Pancreas (tissue), 10 donors: ENCODE measurements around the gene RPRML. TPM values are rescaled to one million over a fixed set of nuclear protein-coding genes. Genes with fewer than 3 reads are reported as not detected.
"Not testable (repeated sequence)": the region's sequence is repeated elsewhere in the genome, so short reads cannot be mapped to it uniquely, and the experiment has no call there.

Experiments used
- ATAC-seq, 4 donors: fragments of 200-7000 bp; cut with Tn5 transposase; one replicate each; pipeline versions ENCODE4 v1.8.0 to v1.9.1; 2020; ENCODE audit warnings: mild to moderate bottlenecking in 4 of 4, moderate library complexity in 4 of 4
- DNase-seq, 6 donors: peaks; one replicate each; pipeline ENCODE4 v3.0.0-alpha.2; 2020
- FAIRE-seq: peaks from 2 replicates; lab custom pipeline; 2012; peaks lifted over from hg19 to GRCh38; lab: Jason Lieb, UNC
- H3K27ac ChIP-seq, 4 donors: fragments of 200-600 bp; sonication (generic); 1 replicate in 3 of 4; 2 replicates in 1 of 4; pipeline versions ENCODE4 v1.5.0 to v1.8.0; 2020
- H3K27me3 ChIP-seq, 4 donors: fragments of 200-600 bp; one replicate each; pipeline ENCODE4 v1.8.0; 2021
- H3K36me3 ChIP-seq, 3 donors: fragments of 200-600 bp; sonication (generic) in 1 of 3; one replicate each; pipeline versions ENCODE4 v1.5.0 to v1.8.0; 2020 to 2021
- H3K4me1 ChIP-seq, 3 donors: fragments of 200-600 bp; one replicate each; pipeline ENCODE4 v1.8.0; 2021
- H3K4me3 ChIP-seq, 4 donors: fragments of 200-600 bp; sonication (generic) in 2 of 4; one replicate each; pipeline versions ENCODE4 v1.5.0 to v1.8.0; 2020 to 2021
- H3K9me3 ChIP-seq, 4 donors: fragments of 200-600 bp; one replicate each; pipeline ENCODE4 v1.8.0; 2021
- CTCF ChIP-seq, 4 donors: fragments of 200-600 bp; sonication (generic) in 3 of 4; IDR thresholded peaks; one replicate each; pipeline versions ENCODE4 v1.5.0 to v1.8.0; 2021; ENCODE audit warnings: antibody characterized with exemption in 4 of 4
- WGBS, 2 donors: extraction: QIAGEN DNeasy Blood & Tissue Kit; methylation state at CpG; one replicate each; pipeline ENCODE4 v1.1.7; 2013; 5-methylcytosine and 5-hydroxymethylcytosine counted together
- intact Hi-C, 3 donors: fragments of 100-400 bp; cut with DNase I; formaldehyde crosslinking; loops; one replicate each; pipeline versions ENCODE4 v1.11.1 to v1.14.2; 2022
- polyA plus RNA-seq, 2 donors: library from polyadenylated mRNA; stranded (reverse); fragments of 200-250 nt; gene quantifications; one replicate each; pipeline ENCODE4 v1.2.3, GENCODE V29; 2013
- total RNA-seq, 6 donors: library from RNA; stranded (reverse); fragmentation: NEBNext Ultra II Directional in 4 of 6; extraction: Animal tissue kit (Norgen Biotek cat#: 25700) in 4 of 6; gene quantifications; one replicate each; pipeline versions ENCODE4 v1.2.1 to v1.2.4, GENCODE V29; 2021 to 2023
- donor health status: healthy with polysubstance abuse.
- donor health status: DM: no; HTN: no; CAD: no; lungs with moderate emphysema.
- donor health status: DM: no; HTN: no; CAD: no.
- donor health status: control.
- donor health status: control.
- donor health status: Bipolar disorder and iron deficiency.
- donor health status: DM: yes; HTN: yes; CAD: no.
- donor health status: DM: no; HTN: no; CAD: no.
- donor health status: DM: no; HTN: no; CAD: no.
- donor health status: DM: yes; HTN: yes; CAD: no.

RPRML gene
- total RNA-seq (under 1 TPM in 4 of 6 donors, not detected in 2; 0.14 to 0.43 (median 0.22) TPM), polyA plus RNA-seq (under 1 TPM in 1 of 2 donors, not detected in 1; 0.07 TPM)

- H3K27ac ChIP-seq: no peak within 1 kb of the TSS
- peak; percentile 31 to 76 (median 53) for DNase-seq
- H3K9me3 ChIP-seq: no peaks in the 10 kb centered on the region
- intact Hi-C loops: no loop called here
- H3K36me3 ChIP-seq: no peaks in the 10 kb centered on the region
- peak; percentile 68 to 80 (median 77) for ATAC-seq
- no peak for TF ChIP-seq CTCF (IDR thresholded peaks at IDR 0.05)
- H3K4me3 ChIP-seq: peak within 1 kb of the TSS; percentile 33 to 66 (median 48)
- WGBS, 2 donors: 2% methylated on average over 45 to 57 of the region's 57 CpGs
- peaks cover 0 to 10% (median 4%) of the 10 kb centered on the region in 3 donors for H3K4me1 ChIP-seq
- no peaks in the 10 kb centered on the region for H3K27me3 ChIP-seq
- FAIRE-seq: no peak
Measured at GRCh38 chr17:46979147-46979863, at the start of gene RPRML. TSS of gene RPRML (minus strand) at chr17:46979253. CDS start at chr17:46979007, 246 bp downstream.

GRCh38 chr17:47016966-47017365 lies 37.9 kb upstream of the RPRML start:
- intact Hi-C loops, H3K9me3 ChIP-seq, H3K4me1 ChIP-seq, H3K27ac ChIP-seq, H3K4me3 ChIP-seq, FAIRE-seq, DNase-seq, ATAC-seq, H3K27me3 ChIP-seq, H3K36me3 ChIP-seq: not testable (repeated sequence)
- 93 to 95% methylated on average over 11 of the region's 15 CpGs for WGBS, 2 donors

GRCh38 chr17:47013341-47013740 lies 34.3 kb upstream of the RPRML start:
- DNase-seq (no peak), ATAC-seq (no peak), FAIRE-seq (no peak)
- no peak overlapping the region for H3K4me3 ChIP-seq
- H3K27ac ChIP-seq: no peak overlapping the region
- no peaks in the 10 kb centered on the region for H3K27me3 ChIP-seq
- no peak for TF ChIP-seq CTCF (IDR thresholded peaks at IDR 0.05)
- no peaks in the 10 kb centered on the region for H3K9me3 ChIP-seq
- H3K36me3 ChIP-seq: no peaks in the 10 kb centered on the region
- H3K4me1 ChIP-seq: no peaks in the 10 kb centered on the region
- WGBS, 2 donors: 84 to 85% methylated on average over 2 of the region's 2 CpGs
- intact Hi-C loops: no loop called here

- ATAC-seq (no peak), DNase-seq (no peak), FAIRE-seq (no peak)
- Histone ChIP-seq H3K4me1 (no peaks in the 10 kb centered on the region), H3K27me3 (no peaks in the 10 kb centered on the region), H3K36me3 (no peaks in the 10 kb centered on the region), H3K4me3 (no peak overlapping the region), H3K9me3 (no peaks in the 10 kb centered on the region), H3K27ac (no peak overlapping the region)
- TF ChIP-seq CTCF (IDR thresholded peaks at IDR 0.05): no peak
- intact Hi-C loops: no loop called here
Measured at GRCh38 chr17:47012457-47012856, 33.4 kb upstream of the RPRML start.

- 94% methylated on average over 14 of the region's 14 CpGs for WGBS, 2 donors
- Histone ChIP-seq H3K27ac (no peak overlapping the region), H3K4me3 (no peak overlapping the region), H3K4me1 (no peaks in the 10 kb centered on the region), H3K9me3 (no peaks in the 10 kb centered on the region), H3K36me3 (no peaks in the 10 kb centered on the region), H3K27me3 (no peaks in the 10 kb centered on the region)
- DNase-seq (no peak), FAIRE-seq (no peak), ATAC-seq (no peak)
- TF ChIP-seq CTCF (IDR thresholded peaks at IDR 0.05): no peak
- intact Hi-C loops: no loop called here
Measured at GRCh38 chr17:47009759-47010594, 30.9 kb upstream of the RPRML start.
